HG03103 (cell line): ENCODE results near the gene FXN.
"Not testable (repeated sequence)": the region's sequence is repeated elsewhere in the genome, so short reads cannot be mapped to it uniquely, and the experiment has no call there.

Experiments
- ATAC-seq: cut with Tn5 transposase; IDR thresholded peaks from one replicate; pipeline ENCODE4 v1.9.1; 2021; ENCODE audit warnings: low read depth; ENCODE audit not compliant: unreplicated experiment

The FXN gene

DNA sequence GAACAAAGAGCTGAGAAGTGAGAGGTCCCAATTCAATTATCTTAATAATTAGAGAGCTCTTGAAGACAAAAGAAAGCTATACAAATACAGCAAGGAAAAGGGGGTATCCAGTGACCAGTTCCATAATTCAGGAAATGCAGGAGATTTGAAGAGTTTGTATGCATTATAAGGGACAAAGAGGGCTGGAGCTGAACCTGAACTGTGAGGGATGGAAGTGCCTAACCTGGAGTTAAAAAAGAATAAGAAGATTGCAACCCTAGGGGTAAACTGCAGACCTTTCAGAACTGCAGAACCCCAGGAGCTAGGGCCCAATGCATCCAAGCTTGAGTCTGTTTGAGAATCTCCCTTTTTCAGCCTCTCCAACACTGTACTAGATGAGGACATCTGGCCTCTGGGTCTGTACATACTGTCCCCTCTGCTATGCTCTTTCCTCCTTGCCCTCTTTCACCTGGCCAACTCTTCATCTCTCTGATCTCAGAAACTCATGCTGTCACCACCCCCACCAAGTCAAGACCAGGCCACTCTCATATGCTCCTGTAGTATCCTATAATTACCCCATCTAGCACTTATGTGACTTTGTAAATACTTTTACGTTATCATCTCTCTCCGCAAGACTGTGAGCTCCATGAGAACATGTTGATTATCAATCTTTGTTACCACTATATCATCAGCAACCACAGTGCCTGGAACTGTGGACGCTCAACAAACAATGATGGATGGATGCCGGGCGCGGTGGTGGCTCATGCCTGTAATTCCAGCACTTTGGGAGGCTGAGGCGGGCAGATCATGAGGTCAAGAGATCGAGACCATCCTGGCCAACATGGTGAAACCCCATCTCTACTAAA lies 15.0 kb upstream of the FXN start:
- no peak for ATAC-seq

GRCh38 chr9:69023650-69024049 lies 11.9 kb upstream of the FXN start:
- no peak for ATAC-seq

- ATAC-seq: peak; percentile 52
Measured at GRCh38 chr9:69027355-69028097, 8.0 kb upstream of the FXN start.

- no peak for ATAC-seq
Measured at GRCh38 chr9:69028754-69029153, 6.8 kb upstream of the FXN start.

- no peak for ATAC-seq
Measured at GRCh38 chr9:69029535-69029934, 6.0 kb upstream of the FXN start.

GRCh38 chr9:69030851-69031645 lies 4.5 kb upstream of the FXN start:
- ATAC-seq: no peak

- ATAC-seq: no peak
Measured at GRCh38 chr9:69034071-69034470, 1.5 kb upstream of the FXN start.

DNA sequence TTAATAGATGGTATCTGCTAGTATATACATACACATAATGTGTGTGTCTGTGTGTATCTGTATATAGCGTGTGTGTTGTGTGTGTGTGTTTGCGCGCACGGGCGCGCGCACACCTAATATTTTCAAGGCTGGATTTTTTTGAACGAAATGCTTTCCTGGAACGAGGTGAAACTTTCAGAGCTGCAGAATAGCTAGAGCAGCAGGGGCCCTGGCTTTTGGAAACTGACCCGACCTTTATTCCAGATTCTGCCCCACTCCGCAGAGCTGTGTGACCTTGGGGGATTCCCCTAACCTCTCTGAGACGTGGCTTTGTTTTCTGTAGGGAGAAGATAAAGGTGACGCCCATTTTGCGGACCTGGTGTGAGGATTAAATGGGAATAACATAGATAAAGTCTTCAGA lies 757 bp downstream of the FXN start:
- peak; percentile 14 for ATAC-seq

GRCh38 chr9:69036799-69037198 lies 1.2 kb downstream of the FXN start:
- no peak for ATAC-seq

- ATAC-seq: no peak
Measured at GRCh38 chr9:69040646-69041045, 5.1 kb downstream of the FXN start.

- ATAC-seq: no peak
Measured at GRCh38 chr9:69044240-69045219, 9.0 kb downstream of the FXN start.

DNA sequence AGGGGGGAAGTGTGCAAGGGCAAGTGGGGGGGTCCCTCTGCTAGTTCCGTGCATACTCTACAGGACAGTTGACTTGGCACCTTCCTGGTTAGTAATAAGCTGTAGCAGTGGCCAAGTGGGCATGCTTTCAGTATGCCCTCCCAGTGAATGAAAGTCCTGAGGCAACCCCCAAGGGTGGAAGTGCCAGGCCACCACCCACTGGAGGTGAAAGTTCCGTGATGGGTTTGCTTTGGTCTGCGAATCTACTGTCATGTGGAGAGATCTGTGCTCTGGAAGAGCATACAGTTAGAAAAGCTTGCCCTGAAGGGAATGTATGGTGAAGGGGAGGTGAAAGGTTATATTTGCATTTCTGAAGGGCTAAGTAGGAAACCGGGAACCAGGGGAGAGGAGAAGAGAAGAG lies 10.3 kb downstream of the FXN start:
- ATAC-seq: no peak

- ATAC-seq: no peak
Measured at GRCh38 chr9:69046723-69047122, 11.2 kb downstream of the FXN start.

- no peak for ATAC-seq
Measured at GRCh38 chr9:69047371-69047770, 11.8 kb downstream of the FXN start.

- ATAC-seq: no peak
Measured at GRCh38 chr9:69049094-69049493, 13.5 kb downstream of the FXN start.

GRCh38 chr9:69050936-69051335 lies 15.4 kb downstream of the FXN start:
- not testable (repeated sequence) for ATAC-seq

GRCh38 chr9:69054989-69055388 lies 19.4 kb downstream of the FXN start:
- ATAC-seq: no peak

GRCh38 chr9:69056191-69056815 lies 20.8 kb downstream of the FXN start:
- ATAC-seq: no peak

DNA sequence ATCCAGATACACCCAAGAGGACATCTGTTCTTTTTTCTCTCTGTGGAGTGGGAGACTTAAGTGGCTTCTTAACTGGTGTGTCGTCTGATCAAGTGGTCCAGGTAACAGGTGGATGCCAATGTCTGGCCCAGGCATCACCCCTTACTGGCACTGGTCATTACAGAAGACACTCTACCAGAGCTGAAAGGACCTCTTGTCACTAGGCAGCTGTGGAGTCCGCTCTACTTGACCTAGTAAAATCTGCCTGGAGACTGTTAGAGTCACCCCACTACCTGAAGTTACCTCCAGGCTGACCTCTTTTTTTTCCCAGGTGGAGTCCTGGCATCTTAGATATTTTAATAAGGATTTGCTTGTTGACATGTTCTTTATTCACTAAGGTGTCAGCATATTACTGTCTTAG lies 22.5 kb downstream of the FXN start:
- ATAC-seq: no peak

GRCh38 chr9:69060766-69061165 lies 25.2 kb downstream of the FXN start:
- no peak for ATAC-seq
